MM.1S (cell line): ENCODE data around the gene FGF12.

Source experiments
- DNase-seq: peaks from one replicate; pipeline ENCODE4 v3.0.0-alpha.2; 2015
- H2AFZ ChIP-seq: fragments of 300-600 bp; sonication (generic); 2 replicates; pipeline ENCODE4 v1.6.0; 2016; ENCODE audit warnings: antibody characterized with exemption, low read length
- H3F3A ChIP-seq: fragments of 300-600 bp; sonication (generic); 2 replicates; pipeline ENCODE4 v1.6.1; 2016; ENCODE audit warnings: mild to moderate bottlenecking, antibody characterized with exemption, low read length, moderate library complexity, mixed read lengths; ENCODE audit not compliant: insufficient read depth
- H3K27ac ChIP-seq: fragments of 300-600 bp; sonication (generic); 2 replicates; pipeline ENCODE4 v1.5.1; 2016; ENCODE audit warnings: mild to moderate bottlenecking, low read length
- H3K27me3 ChIP-seq: fragments of 300-600 bp; sonication (generic); replicated peaks from 2 replicates; pipeline ENCODE4 v1.6.0; 2016; ENCODE audit warnings: low read length; ENCODE audit not compliant: insufficient read depth
- H3K36me3 ChIP-seq: fragments of 300-600 bp; sonication (generic); replicated peaks from 2 replicates; pipeline ENCODE4 v1.6.1; 2016; ENCODE audit warnings: mild to moderate bottlenecking, low read length, mixed read lengths; ENCODE audit not compliant: insufficient read depth
- H3K4me1 ChIP-seq: fragments of 300-600 bp; sonication (generic); 2 replicates; pipeline ENCODE4 v1.6.1; 2016; ENCODE audit warnings: low read length, mixed read lengths
- H3K4me2 ChIP-seq: fragments of 300-600 bp; sonication (generic); 2 replicates; pipeline ENCODE4 v1.6.0; 2016; ENCODE audit warnings: low read depth, low read length
- H3K4me3 ChIP-seq: fragments of 300-600 bp; sonication (generic); 2 replicates; pipeline ENCODE4 v1.5.1; 2016; ENCODE audit warnings: low read length, mixed read lengths
- H3K79me2 ChIP-seq: fragments of 300-600 bp; sonication (generic); 2 replicates; pipeline ENCODE4 v1.6.1; 2016; ENCODE audit warnings: mixed run types, low read length, mixed read lengths
- H3K9ac ChIP-seq: fragments of 300-600 bp; sonication (generic); 2 replicates; pipeline ENCODE4 v1.6.1; 2016; ENCODE audit warnings: low read length, mixed read lengths
- H3K9me2 ChIP-seq: fragments of 300-600 bp; sonication (generic); replicated peaks from 2 replicates; pipeline ENCODE4 v1.6.1; 2016; ENCODE audit warnings: mild to moderate bottlenecking, low read length, mixed read lengths; ENCODE audit not compliant: insufficient read depth
- H3K9me3 ChIP-seq: fragments of 300-600 bp; sonication (generic); replicated peaks from 2 replicates; pipeline ENCODE4 v1.6.1; 2016; ENCODE audit warnings: mild to moderate bottlenecking, low read length, mixed read lengths; ENCODE audit not compliant: insufficient read depth
- H4K20me1 ChIP-seq: fragments of 300-600 bp; sonication (generic); 2 replicates; pipeline ENCODE4 v1.6.1; 2016; ENCODE audit warnings: mild to moderate bottlenecking, low read length, moderate library complexity, mixed read lengths; ENCODE audit not compliant: insufficient read depth
- CTCF ChIP-seq: fragments of 300-600 bp; sonication (generic); IDR thresholded peaks from 2 replicates; pipeline ENCODE4 v1.5.1; 2016; ENCODE audit warnings: antibody characterized with exemption, low read length, mixed read lengths
- EZH2 ChIP-seq: fragments of 300-600 bp; sonication (generic); optimal IDR thresholded peaks from 2 replicates; pipeline ENCODE3; 2017; ENCODE audit warnings: low read depth, mild to moderate bottlenecking, antibody characterized with exemption, low read length, mixed read lengths
- EZH2phosphoT487 ChIP-seq: fragments of 300-600 bp; sonication (generic); IDR thresholded peaks from 2 replicates; pipeline ENCODE4 v1.6.1; 2018; ENCODE audit warnings: antibody characterized with exemption, low read length

The FGF12 gene

GRCh38 chr3:192366916-192367315 is 360.4 kb downstream of the FGF12 start:
- no peaks in the 10 kb centered on the region for H4K20me1 ChIP-seq

GRCh38 chr3:192365571-192365970 is 361.8 kb downstream of the FGF12 start:
- TF ChIP-seq EZH2phosphoT487 (no peak), EZH2 (no peak), CTCF (no peak)
- no peak overlapping the region for H2AFZ ChIP-seq
- no peaks in the 10 kb centered on the region for H3K27me3 ChIP-seq
- H3K4me2 ChIP-seq, result no peak overlapping the region
- no peak overlapping the region for H3K9ac ChIP-seq
- H3K4me3 ChIP-seq, result no peak overlapping the region
- H3K9me2 ChIP-seq, result no peaks in the 10 kb centered on the region
- H3K36me3 ChIP-seq, result no peaks in the 10 kb centered on the region
- no peaks in the 10 kb centered on the region for H4K20me1 ChIP-seq
- H3K9me3 ChIP-seq, result no peaks in the 10 kb centered on the region
- DNase-seq, result no peak
- no peaks in the 10 kb centered on the region for H3F3A ChIP-seq
- H3K79me2 ChIP-seq, result no peaks in the 10 kb centered on the region
- no peak overlapping the region for H3K27ac ChIP-seq
- H3K4me1 ChIP-seq, result no peaks in the 10 kb centered on the region

More at GRCh38 chr3:192366916-192367315, 360.4 kb downstream of the FGF12 start:
- Histone ChIP-seq H3K27ac (no peak overlapping the region), H3K9me3 (no peaks in the 10 kb centered on the region), H3K36me3 (no peaks in the 10 kb centered on the region), H2AFZ (no peak overlapping the region), H3K27me3 (no peaks in the 10 kb centered on the region), H3K4me1 (no peaks in the 10 kb centered on the region), H3K9me2 (no peaks in the 10 kb centered on the region), H3K4me3 (no peak overlapping the region), H3K79me2 (no peaks in the 10 kb centered on the region), H3K4me2 (no peak overlapping the region), H3K9ac (no peak overlapping the region), H3F3A (no peaks in the 10 kb centered on the region)
- DNase-seq, result no peak
- TF ChIP-seq CTCF (no peak), EZH2 (no peak), EZH2phosphoT487 (no peak)

GRCh38 chr3:192364316-192364715 is 363.0 kb downstream of the FGF12 start:
- Histone ChIP-seq H3F3A (no peaks in the 10 kb centered on the region), H3K4me1 (no peaks in the 10 kb centered on the region), H3K9ac (no peak overlapping the region), H2AFZ (no peak overlapping the region), H3K4me2 (no peak overlapping the region), H4K20me1 (no peaks in the 10 kb centered on the region), H3K9me2 (no peaks in the 10 kb centered on the region), H3K36me3 (no peaks in the 10 kb centered on the region), H3K27ac (no peak overlapping the region), H3K79me2 (no peaks in the 10 kb centered on the region), H3K4me3 (no peak overlapping the region), H3K9me3 (no peaks in the 10 kb centered on the region), H3K27me3 (no peaks in the 10 kb centered on the region)
- no peak for DNase-seq
- no peak for TF ChIP-seq EZH2
- no peak for TF ChIP-seq EZH2phosphoT487
- no peak for TF ChIP-seq CTCF
